Endothelial cell of umbilical vein (primary cell): ENCODE results near the gene ANKRD44. TPM values are rescaled to one million over a fixed set of nuclear protein-coding genes. Genes with fewer than 3 reads are reported as not detected.

Source experiments
- BruUV-seq: library from RNA; stranded (reverse); fragments of 400-500 nt; replicated peaks from 2 replicates; lab custom pipeline; 2021; lab: Mats Ljungman, UMichigan
- CTCF ChIA-PET: fragments of 300-600, 350-600 bp; sonication (Branson Sonifier 250); formaldehyde crosslinking; loops from one replicate; lab custom pipeline; 2021; ENCODE audit warnings: antibody characterized with exemption, inconsistent platforms; lab: Charles Lee
- POLR2A ChIA-PET: fragments of 300-600, 350-600 bp; sonication (Branson Sonifier 250); formaldehyde crosslinking; loops from one replicate; lab custom pipeline; 2021; ENCODE audit warnings: antibody characterized with exemption, inconsistent platforms; lab: Charles Lee
- DNase-seq: peaks from one replicate; pipeline ENCODE4 v3.0.0-alpha.2; 2011; ENCODE audit warnings: low read depth, low spot score
- FAIRE-seq: peaks from 2 replicates; lab custom pipeline; 2011; peaks lifted over from hg19 to GRCh38; lab: Jason Lieb, UNC
- H2AFZ ChIP-seq: 2 replicates; pipeline ENCODE4 v1.6.0; 2012; ENCODE audit warnings: low read depth, low read length, control low read depth, inconsistent platforms
- H3K27ac ChIP-seq: 2 replicates; pipeline ENCODE4 v1.5.1; 2011; ENCODE audit warnings: low read depth, mild to moderate bottlenecking, control low read depth, low read length, moderate library complexity; ENCODE audit not compliant: insufficient read depth
- H3K27me3 ChIP-seq, 2 experiments: 2 replicates each; pipeline versions ENCODE4 v1.6.0 to v1.6.1; 2011; ENCODE audit warnings: low read length in 2 of 2, mixed read lengths in 1 of 2; ENCODE audit not compliant: control insufficient read depth in 2 of 2, insufficient read depth in 2 of 2
- H3K36me3 ChIP-seq, 2 experiments: 2 replicates in 1 of 2; 3 replicates in 1 of 2; pipeline ENCODE4 v1.5.1; 2011; ENCODE audit warnings: low read length in 2 of 2, mild to moderate bottlenecking in 1 of 2, moderate library complexity in 1 of 2; ENCODE audit not compliant: control insufficient read depth in 2 of 2, insufficient read depth in 2 of 2; ENCODE audit errors: extremely low read depth in 1 of 2
- H3K4me1 ChIP-seq: 3 replicates; pipeline ENCODE4 v1.5.1; 2011; ENCODE audit warnings: mild to moderate bottlenecking, low read length; ENCODE audit not compliant: control insufficient read depth, insufficient read depth; ENCODE audit errors: extremely low read depth
- H3K4me2 ChIP-seq: 2 replicates; pipeline ENCODE4 v1.6.1; 2011; ENCODE audit warnings: low read length, control low read depth, mixed read lengths; ENCODE audit not compliant: insufficient read depth
- H3K4me3 ChIP-seq, 3 experiments: fragments of 200-600 bp in 1 of 3; sonication (generic), shearing (Covaris generic) in 1 of 3; replicated peaks in 1 of 3; 2 replicates each; pipeline ENCODE4 v1.5.1; 2011 to 2016; ENCODE audit warnings: control low read depth in 3 of 3, low read length in 3 of 3, mild to moderate bottlenecking in 2 of 3, inconsistent platforms in 1 of 3, low read depth in 1 of 3, moderate library complexity in 1 of 3; ENCODE audit not compliant: insufficient read depth in 1 of 3
- H3K79me2 ChIP-seq: 2 replicates; pipeline ENCODE4 v1.6.0; 2012; ENCODE audit warnings: low read length, inconsistent platforms; ENCODE audit not compliant: control insufficient read depth, insufficient read depth
- H3K9ac ChIP-seq: replicated peaks from 2 replicates; pipeline ENCODE3; 2011; ENCODE audit warnings: low read length, control low read depth; ENCODE audit not compliant: insufficient read depth; ENCODE audit errors: extremely low read depth
- H3K9me1 ChIP-seq: replicated peaks from 3 replicates; pipeline ENCODE4 v1.6.0; 2011; ENCODE audit warnings: mild to moderate bottlenecking, low read length; ENCODE audit not compliant: control insufficient read depth, insufficient read depth; ENCODE audit errors: extremely low read depth
- H3K9me3 ChIP-seq: replicated peaks from 2 replicates; pipeline ENCODE4 v1.5.1; 2012; ENCODE audit warnings: low read length, inconsistent platforms; ENCODE audit not compliant: control insufficient read depth, insufficient read depth
- H4K20me1 ChIP-seq: replicated peaks from 2 replicates; pipeline ENCODE3; 2011; ENCODE audit warnings: mild to moderate bottlenecking, low read length; ENCODE audit not compliant: control insufficient read depth, insufficient read depth; ENCODE audit errors: extremely low read depth
- CTCF ChIP-seq, 2 donors: IDR thresholded peaks; 1 replicate in 1 of 2; 2 replicates in 1 of 2; pipeline ENCODE4 v1.5.1; 2011; ENCODE audit warnings: low read length in 2 of 2, mild to moderate bottlenecking in 2 of 2, moderate library complexity in 2 of 2, control low read depth in 1 of 2, inconsistent platforms in 1 of 2, low read depth in 1 of 2; ENCODE audit not compliant: insufficient read depth in 1 of 2; ENCODE audit errors: extremely low read depth in 1 of 2
- EZH2 ChIP-seq: IDR thresholded peaks from 2 replicates; pipeline ENCODE4 v1.6.1; 2012; ENCODE audit warnings: borderline replicate concordance, low read depth, mild to moderate bottlenecking, moderate library complexity, low read length, inconsistent platforms; ENCODE audit not compliant: severe bottlenecking
- FOS ChIP-seq: IDR thresholded peaks from 2 replicates; pipeline ENCODE4 v1.6.1; 2011; ENCODE audit warnings: mild to moderate bottlenecking, low read length, moderate library complexity, borderline replicate concordance; ENCODE audit not compliant: insufficient read depth
- GATA2 ChIP-seq: IDR thresholded peaks from 2 replicates; pipeline ENCODE4 v1.7.0; 2011; ENCODE audit warnings: low read depth, mild to moderate bottlenecking, moderate library complexity, mixed read lengths, low read length; ENCODE audit not compliant: insufficient read length, insufficient read depth
- JUN ChIP-seq: IDR thresholded peaks from 2 replicates; pipeline ENCODE4 v1.6.1; 2011; ENCODE audit warnings: borderline replicate concordance, low read depth; ENCODE audit not compliant: insufficient read length, insufficient read depth
- MAX ChIP-seq: IDR thresholded peaks from 2 replicates; pipeline ENCODE4 v1.6.1; 2011; ENCODE audit not compliant: insufficient read depth, insufficient read length
- MYC ChIP-seq: IDR thresholded peaks from one replicate; pipeline ENCODE4 v1.6.1; 2011; ENCODE audit warnings: mild to moderate bottlenecking, low read depth, low read length
- POLR2A ChIP-seq: IDR thresholded peaks from 2 replicates; pipeline ENCODE4 v1.6.1; 2012; ENCODE audit warnings: low read depth, mild to moderate bottlenecking, control low read depth, low read length
- POLR2AphosphoS5 ChIP-seq: IDR thresholded peaks from 2 replicates; pipeline ENCODE4 v1.6.1; 2012; ENCODE audit warnings: low read depth, mild to moderate bottlenecking, control low read depth, low read length, moderate library complexity; ENCODE audit not compliant: insufficient read depth
- dilution Hi-C: fragments of 300-500 bp; cut with MboI; formaldehyde crosslinking; loops from one replicate; pipeline ENCODE4 v1.15.0; 2019; ENCODE audit warnings: low sequenced_read_pairs; ENCODE audit not compliant: extremely low pct_ligation_motif_present
- intact Hi-C: fragments of 100-400 bp; cut with micrococcal nuclease; formaldehyde crosslinking; loops from one replicate; pipeline ENCODE4 v1.10.0; 2022
- polyA plus RNA-seq, 4 experiments: library from polyadenylated mRNA; depleted of rRNA in 3 of 4; stranded (reverse) in 3 of 4; unstranded in 1 of 4; fragments of >200 nt; gene quantifications; 2 replicates each; pipeline versions ENCODE4 v1.2.1 to v1.2.3, GENCODE V29; 2011 to 2012; ENCODE audit warnings: missing spikeins in 1 of 4
- total RNA-seq: library from RNA; stranded (reverse); gene quantifications from 2 replicates; pipeline ENCODE4 v1.2.3, GENCODE V29; 2021

The ANKRD44 gene
- total and polyA plus RNA-seq, 2 donors (not counting 3 experiments of a cell fraction or from before 2014, with no cell fraction given) = 3.4 to 6.1 TPM

GRCh38 chr2:197293252-197294007, 17.1 kb downstream of the ANKRD44 start:
- Histone ChIP-seq H3K79me2 (no peaks in the 10 kb centered on the region), H3K4me3 (no peak overlapping the region), H3K9ac (no peak overlapping the region), H3K36me3 (no peaks in the 10 kb centered on the region), H3K4me1 (no peaks in the 10 kb centered on the region), H3K9me1 (no peaks in the 10 kb centered on the region), H3K4me2 (no peak overlapping the region), H3K9me3 (no peaks in the 10 kb centered on the region), H2AFZ (no peak overlapping the region), H4K20me1 (no peaks in the 10 kb centered on the region), H3K27ac (no peak overlapping the region), H3K27me3 (no peaks in the 10 kb centered on the region)
- TF ChIP-seq EZH2 (no peak), CTCF (IDR thresholded peaks at IDR 0.05; ENCODE audit: extremely low read depth in 1 of 2, insufficient read depth in 1 of 2, low read depth in 1 of 2, low read length in 2 of 2) (no peak), MAX (no peak), POLR2AphosphoS5 (no peak), FOS (no peak), GATA2 (no peak), POLR2A (no peak), JUN (no peak), MYC (no peak)
- DNase-seq = no peak
- FAIRE-seq = no peak
- dilution Hi-C loops = no loop called here
- intact Hi-C loops = no loop called here
- ChIA-PET CTCF (no interaction called here), POLR2A (interaction anchor here (0.7 kb wide), 1 partner anchor 31 kb away, joined by 3 read pairs; no protein-coding TSS in a partner anchor)
- no TSS peak for BruUV-seq
